ENCODE data around the gene DHX36.

DHX36 gene

DNA sequence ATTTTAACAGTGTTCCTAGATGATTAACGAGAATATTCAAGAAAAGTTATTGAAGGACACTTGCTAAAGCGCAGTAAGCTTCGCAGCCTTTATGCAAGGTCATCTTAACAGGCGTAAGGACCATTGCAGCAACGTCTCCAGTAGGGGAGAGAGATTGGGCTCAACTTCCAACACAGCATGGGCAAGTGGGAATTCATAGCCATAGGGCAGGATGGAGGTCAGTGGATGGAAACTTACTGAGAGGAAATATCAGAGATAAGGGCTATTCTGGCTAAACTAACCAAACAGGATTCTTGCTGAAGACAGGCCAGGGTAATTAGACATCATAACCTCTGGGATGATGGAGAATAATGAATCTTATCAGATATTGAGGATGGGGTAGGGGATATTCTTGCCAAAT is 82.8 kb downstream of the DHX36 start:
- Histone ChIP-seq H3K4me3 (no peak overlapping the region), H3K9me3 (replicated peaks in 1 of 11) (no peaks in the 10 kb centered on the region), H3K36me3 (no peaks in the 10 kb centered on the region), H3K27ac (no peak overlapping the region), H3K4me1 (peaks cover 4 to 49% (median 16%) of the 10 kb centered on the region in 10 experiments; a peak in 15 of 20 replicates), H3K4me2 (peak overlapping the region in 5 of 11 experiments; percentile 32 to 59 (median 48); a peak in 9 of 22 replicates), H4K20me1 (no peaks in the 10 kb centered on the region), H3K27me3 (no peaks in the 10 kb centered on the region), H3K9ac (no peak overlapping the region)
- TF ChIP-seq Cebpa-rat (IDR thresholded peaks at IDR 0.05): no peak

DNA sequence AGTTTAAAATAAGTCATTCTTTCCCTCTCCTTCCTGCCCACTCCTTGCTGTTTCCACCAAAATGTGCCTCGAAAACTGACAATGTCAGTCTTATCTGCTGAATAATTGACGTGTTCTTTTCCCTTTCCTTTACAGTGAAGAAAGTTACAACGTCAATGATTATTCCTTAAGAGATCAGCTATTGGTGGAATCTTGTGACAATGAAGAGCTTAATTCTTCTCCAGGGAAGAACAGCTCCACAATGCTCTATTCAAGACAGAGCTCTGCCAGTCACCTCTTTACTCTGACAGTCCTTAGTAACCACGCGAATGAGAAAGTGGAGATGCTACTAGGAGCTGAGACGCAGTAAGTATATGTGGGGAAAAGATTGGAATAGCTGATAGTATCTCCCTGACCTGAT is 84.1 kb downstream of the DHX36 start:
- Histone ChIP-seq H3K27ac (no peak overlapping the region), H3K4me2 (0 out of 22 replicates have a peak overlapping the region, but pooled peaks of 1 of the 11 experiments have one; percentile 32), H3K9me3 (replicated peaks in 1 of 11) (no peaks in the 10 kb centered on the region), H3K9ac (no peak overlapping the region), H3K4me1 (peaks cover 4 to 45% (median 15%) of the 10 kb centered on the region in 10 experiments; a peak in 15 of 20 replicates), H3K27me3 (no peaks in the 10 kb centered on the region), H3K4me3 (no peak overlapping the region), H4K20me1 (no peaks in the 10 kb centered on the region), H3K36me3 (no peaks in the 10 kb centered on the region)
- TF ChIP-seq Cebpa-rat (IDR thresholded peaks at IDR 0.05): no peak

DNA sequence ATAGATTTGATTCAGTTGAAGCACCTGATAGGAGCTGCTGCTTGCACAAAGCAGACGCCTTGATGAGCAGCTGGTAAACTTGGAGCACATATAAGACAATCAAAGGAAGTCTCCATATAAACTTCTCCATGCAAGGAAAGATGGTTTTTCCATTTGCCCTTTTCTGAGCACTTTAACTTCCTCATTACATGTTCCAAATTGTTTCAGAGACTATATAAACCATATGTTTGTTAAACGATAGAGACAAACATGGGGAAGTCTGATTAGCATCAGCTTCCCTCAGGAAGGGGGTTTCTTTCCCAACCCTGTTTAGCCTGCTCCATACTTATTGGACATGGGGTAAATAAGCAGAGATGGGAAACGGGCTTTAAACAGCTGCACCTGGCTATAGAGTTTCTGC is 88.0 kb downstream of the DHX36 start:
- Histone ChIP-seq H3K27me3 (no peaks in the 10 kb centered on the region), H3K27ac (no peak overlapping the region)
- TF ChIP-seq Cebpa-rat (IDR thresholded peaks at IDR 0.05): no peak

DNA sequence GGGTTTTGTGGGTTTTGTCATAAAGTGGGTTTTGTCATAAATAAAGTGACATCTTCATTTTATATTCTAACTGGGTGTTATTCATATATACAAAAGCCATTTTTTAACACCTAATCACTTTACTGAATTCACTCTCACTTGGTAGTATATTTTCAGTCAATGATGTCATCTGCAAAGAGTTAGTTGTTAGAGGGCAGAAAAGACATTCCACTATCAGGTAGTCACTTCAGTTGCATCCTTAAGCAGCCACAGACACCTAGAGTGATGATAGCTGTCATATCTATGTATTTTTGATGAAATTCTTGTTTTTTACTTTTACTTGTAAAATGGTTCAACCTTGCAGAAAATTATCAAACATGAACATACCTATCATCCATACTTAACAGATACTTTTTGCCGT is 89.0 kb downstream of the DHX36 start:
- no peak for TF ChIP-seq Cebpa-rat (IDR thresholded peaks at IDR 0.05)
- no peaks in the 10 kb centered on the region for H3K9me3 ChIP-seq (replicated peaks in 1 of 11)
- no peak overlapping the region for H3K27ac ChIP-seq
- H3K4me3 ChIP-seq: no peak overlapping the region
- H4K20me1 ChIP-seq: no peaks in the 10 kb centered on the region
- no peak overlapping the region for H3K9ac ChIP-seq
- H3K4me2 ChIP-seq: no peak overlapping the region
- H3K27me3 ChIP-seq: no peaks in the 10 kb centered on the region
- H3K36me3 ChIP-seq: no peaks in the 10 kb centered on the region
- peaks cover 1 to 15% (median 7%) of the 10 kb centered on the region in 10 experiments; a peak in 17 of 20 replicates for H3K4me1 ChIP-seq

More for the DNA sequence above, 88.0 kb downstream of the DHX36 start:
- Histone ChIP-seq H3K9me3 (replicated peaks in 1 of 11) (no peaks in the 10 kb centered on the region), H3K36me3 (no peaks in the 10 kb centered on the region), H3K4me2 (no peak overlapping the region), H3K9ac (no peak overlapping the region), H3K4me1 (peaks cover 0 to 15% (median 8%) of the 10 kb centered on the region in 10 experiments; a peak in 13 of 20 replicates), H4K20me1 (no peaks in the 10 kb centered on the region), H3K4me3 (no peak overlapping the region)

DNA sequence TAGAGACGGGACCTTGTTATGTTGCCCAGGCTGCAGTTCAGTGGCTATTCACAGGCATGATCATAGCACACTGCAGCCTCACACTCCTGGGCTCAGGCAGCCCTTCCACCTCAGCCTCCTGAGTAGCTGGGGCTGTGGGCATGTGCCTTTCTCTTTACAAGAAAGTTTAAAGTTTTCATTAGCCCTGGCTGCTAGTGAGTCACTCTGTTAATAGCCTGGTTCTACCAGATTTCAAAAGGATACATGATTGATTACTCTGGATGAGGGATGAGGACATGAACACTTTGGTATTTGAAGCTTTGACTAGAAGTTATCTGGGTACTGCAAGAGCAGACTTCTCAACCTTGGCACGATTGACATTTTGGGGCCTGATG is 95.1 kb downstream of the DHX36 start:
- Histone ChIP-seq H3K4me3 (no peak overlapping the region), H3K27ac (no peak overlapping the region), H3K9me3 (replicated peaks in 1 of 11) (no peaks in the 10 kb centered on the region), H4K20me1 (no peaks in the 10 kb centered on the region), H3K4me1 (peaks cover 10 to 28% (median 15%) of the 10 kb centered on the region in 10 experiments), H3K27me3 (no peaks in the 10 kb centered on the region), H3K36me3 (no peaks in the 10 kb centered on the region), H3K9ac (no peak overlapping the region), H3K4me2 (no peak overlapping the region)
- TF ChIP-seq Cebpa-rat (IDR thresholded peaks at IDR 0.05): no peak

DNA sequence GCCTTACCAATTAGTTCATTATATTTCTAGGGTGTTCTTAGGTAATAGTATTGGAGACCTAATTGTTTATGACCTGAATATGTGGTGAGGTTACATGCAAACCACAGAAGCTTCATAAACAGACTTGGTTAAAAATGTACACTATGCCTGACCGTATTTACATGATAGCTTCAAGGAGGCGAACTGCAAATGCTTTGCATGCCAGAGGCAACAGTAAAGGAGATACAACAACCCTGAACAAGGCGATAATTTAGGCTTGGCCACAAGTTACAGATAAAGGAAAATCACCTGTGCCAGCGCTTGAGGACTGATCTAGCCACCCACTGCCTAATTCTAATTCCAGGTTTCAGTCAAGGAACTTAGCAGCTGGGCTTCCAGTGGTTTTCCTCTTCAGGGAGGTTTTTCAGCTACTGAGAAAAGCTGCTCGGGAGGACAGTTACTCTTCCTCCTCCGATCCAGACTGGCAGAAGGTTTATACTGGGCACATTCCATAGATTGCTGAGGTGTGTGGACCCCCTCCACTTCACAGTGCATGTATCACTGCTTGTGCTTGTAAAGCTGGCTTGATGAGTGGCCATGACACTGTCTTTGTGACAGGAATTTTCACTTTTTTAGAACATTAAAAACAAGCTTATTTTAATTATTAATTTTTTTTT is 95.6 kb downstream of the DHX36 start:
- no peaks in the 10 kb centered on the region for H3K9me3 ChIP-seq (replicated peaks in 1 of 11)
- no peak for TF ChIP-seq Cebpa-rat (IDR thresholded peaks at IDR 0.05)

DNA sequence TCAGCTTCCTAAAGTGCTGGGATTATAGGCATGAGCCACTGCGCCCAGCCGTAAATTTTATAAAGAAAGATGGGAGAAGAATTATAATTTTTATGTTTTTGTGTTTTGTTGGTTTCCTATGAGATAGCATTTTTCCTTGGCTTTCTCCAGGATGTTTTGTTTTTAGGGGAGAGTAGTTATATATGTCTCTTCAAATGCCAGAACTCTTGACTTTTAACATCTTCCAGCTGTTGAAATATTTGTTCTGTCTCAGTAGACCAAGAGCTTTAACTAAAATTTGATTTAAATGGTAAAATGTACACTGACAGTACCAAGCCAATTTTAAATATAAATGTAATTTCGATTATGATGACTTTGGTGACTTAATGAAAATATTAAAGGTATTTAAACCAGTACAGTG is 96.8 kb downstream of the DHX36 start:
- Histone ChIP-seq H3K4me1 (peaks cover 10 to 38% (median 24%) of the 10 kb centered on the region in 10 experiments), H4K20me1 (no peaks in the 10 kb centered on the region), H3K4me3 (no peak overlapping the region), H3K9ac (no peak overlapping the region), H3K27ac (no peak overlapping the region), H3K9me3 (replicated peaks in 1 of 11) (no peaks in the 10 kb centered on the region), H3K4me2 (no peak overlapping the region), H3K36me3 (no peaks in the 10 kb centered on the region), H3K27me3 (no peaks in the 10 kb centered on the region)
- TF ChIP-seq Cebpa-rat (IDR thresholded peaks at IDR 0.05): no peak

More for the DNA sequence above, 95.6 kb downstream of the DHX36 start:
- Histone ChIP-seq H3K36me3 (no peaks in the 10 kb centered on the region), H3K27ac (no peak overlapping the region), H3K4me2 (no peak overlapping the region), H3K9ac (no peak overlapping the region), H3K4me1 (peaks cover 10 to 34% (median 21%) of the 10 kb centered on the region in 10 experiments), H3K27me3 (no peaks in the 10 kb centered on the region), H4K20me1 (no peaks in the 10 kb centered on the region), H3K4me3 (no peak overlapping the region)

DNA sequence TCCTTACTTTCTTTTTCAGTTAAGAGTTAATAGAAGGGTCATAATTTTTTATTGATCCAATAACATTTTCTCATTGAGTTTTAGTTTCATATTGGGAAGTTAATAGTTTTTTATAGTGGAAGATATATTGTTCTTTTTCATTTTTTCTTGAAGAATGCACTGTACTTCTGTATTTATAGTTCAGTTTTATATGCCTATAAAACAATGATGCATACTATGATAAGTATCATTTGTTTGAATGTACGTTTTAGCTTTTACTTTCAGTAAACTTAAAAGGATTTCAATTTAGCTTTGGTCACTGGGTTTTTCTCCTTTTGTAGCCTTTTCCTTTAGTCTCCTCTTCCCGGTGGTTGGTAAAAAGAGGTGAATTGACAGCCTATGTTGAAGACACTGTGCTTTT is 98.8 kb downstream of the DHX36 start:
- no peak overlapping the region for H3K9ac ChIP-seq
- H4K20me1 ChIP-seq: no peaks in the 10 kb centered on the region
- H3K4me3 ChIP-seq: no peak overlapping the region
- no peaks in the 10 kb centered on the region for H3K27me3 ChIP-seq
- H3K4me1 ChIP-seq: peaks cover 10 to 39% (median 24%) of the 10 kb centered on the region in 10 experiments
- no peak for TF ChIP-seq Cebpa-rat (IDR thresholded peaks at IDR 0.05)
- H3K36me3 ChIP-seq: no peaks in the 10 kb centered on the region
- no peaks in the 10 kb centered on the region for H3K9me3 ChIP-seq (replicated peaks in 1 of 11)
- no peak overlapping the region for H3K27ac ChIP-seq
- peak overlapping the region in 3 of 11 experiments; percentile 16 to 34 (median 27); a peak in 4 of 22 replicates for H3K4me2 ChIP-seq

DNA sequence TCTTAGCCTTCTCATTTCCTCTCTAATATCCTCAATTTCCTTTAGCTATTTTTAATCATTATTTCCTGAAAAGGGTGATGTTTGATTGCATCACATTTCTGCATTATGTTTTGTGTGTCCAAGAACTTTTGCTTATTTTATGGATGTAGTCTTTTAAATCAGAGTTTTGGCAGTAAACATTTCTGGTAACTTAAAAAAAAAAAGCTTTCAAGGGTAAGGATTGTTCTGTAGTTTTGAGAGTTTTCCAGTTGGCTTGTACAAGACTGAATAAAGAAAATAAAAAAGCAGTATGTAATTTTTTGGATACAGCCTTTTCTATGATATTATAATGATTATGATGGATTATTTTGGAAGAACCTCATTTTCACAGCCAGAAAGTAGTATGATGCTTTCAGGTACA is 99.4 kb downstream of the DHX36 start:
- H3K4me1 ChIP-seq: peaks cover 10 to 35% (median 21%) of the 10 kb centered on the region in 10 experiments
- 0 out of 22 replicates have a peak, but pooled peaks of 1 of the 11 experiments have one; percentile 35 for TF ChIP-seq Cebpa-rat (IDR thresholded peaks at IDR 0.05)
- no peaks in the 10 kb centered on the region for H3K36me3 ChIP-seq
- no peaks in the 10 kb centered on the region for H3K27me3 ChIP-seq
- H3K9me3 ChIP-seq (replicated peaks in 1 of 11): no peaks in the 10 kb centered on the region
- no peak overlapping the region for H3K27ac ChIP-seq
- H3K4me2 ChIP-seq: peak overlapping the region; percentile 30 to 79 (median 64); a peak in 20 of 22 replicates
- H3K4me3 ChIP-seq: no peak overlapping the region; a peak in 1 of 20 replicates
- no peaks in the 10 kb centered on the region for H4K20me1 ChIP-seq
- no peak overlapping the region for H3K9ac ChIP-seq

DNA sequence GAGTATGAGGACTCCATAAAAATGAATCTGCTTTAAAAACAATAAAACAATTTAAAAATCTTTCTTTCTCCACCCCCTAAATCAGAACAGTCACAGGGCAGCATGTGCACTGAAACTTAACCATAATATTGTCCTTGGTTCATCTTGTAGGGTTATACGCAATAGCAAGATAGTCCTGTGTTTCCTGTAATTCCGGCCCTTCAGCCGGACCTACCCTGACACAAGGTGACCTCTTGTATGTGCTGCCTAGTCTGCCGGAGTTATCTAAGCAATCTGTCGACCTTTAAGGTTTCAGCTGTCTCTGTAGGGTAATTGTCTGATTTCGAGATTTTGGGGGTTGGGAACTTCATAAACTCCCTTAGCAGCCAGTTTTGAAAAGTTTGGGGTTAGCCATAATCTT is 99.9 kb downstream of the DHX36 start:
- Histone ChIP-seq H3K4me1 (peaks cover 10 to 35% (median 21%) of the 10 kb centered on the region in 10 experiments), H4K20me1 (no peaks in the 10 kb centered on the region), H3K27ac (peak overlapping the region in 7 of 11 experiments; percentile 6 to 50 (median 32); a peak in 6 of 22 replicates), H3K9ac (no peak overlapping the region), H3K9me3 (replicated peaks in 1 of 11) (no peaks in the 10 kb centered on the region), H3K36me3 (no peaks in the 10 kb centered on the region), H3K4me2 (peak overlapping the region; percentile 30 to 79 (median 64)), H3K4me3 (no peak overlapping the region), H3K27me3 (no peaks in the 10 kb centered on the region)
- TF ChIP-seq Cebpa-rat (IDR thresholded peaks at IDR 0.05): no peak
